Measurements from ENCODE around the gene ZNF672.
"Not testable (repeated sequence)": the region's sequence is repeated elsewhere in the genome, so short reads cannot be mapped to it uniquely, and the experiment has no call there.

ZNF672 gene
- 21.9 to 31.6 (median 28.5) reads per million in 4 donors for total RNA-seq

- DNase-seq = peak; percentile 89 to 96 (median 91)
Measured at GRCh38 chr1:248837781-248838356, at the start of gene ZNF672. Gene ZNF672, plus strand, starts transcription at chr1:248838224. Its CDS starts 9,051 bp downstream, at chr1:248847275.

DNA sequence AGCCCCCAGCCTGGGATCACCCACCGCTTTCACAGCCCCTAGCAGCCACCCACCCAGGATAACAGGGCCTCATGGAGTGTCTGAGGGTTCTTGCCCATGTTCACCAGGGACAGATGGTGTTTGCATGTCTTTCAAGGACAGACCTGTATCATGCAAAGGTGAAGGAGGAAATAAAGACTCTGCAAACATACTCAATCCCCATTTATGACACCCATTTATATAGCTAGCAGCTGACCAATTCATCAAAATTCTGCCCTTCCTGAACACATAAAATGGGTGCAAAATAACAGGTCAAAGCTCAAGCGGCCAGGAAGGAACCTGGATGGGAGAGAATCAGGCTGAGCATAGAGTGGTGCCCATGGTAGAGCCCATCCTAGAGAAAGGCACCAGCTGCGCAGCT lies 49.7 kb upstream of the ZNF672 start:
- no peak for DNase-seq

GRCh38 chr1:248789337-248789736 lies 48.7 kb upstream of the ZNF672 start:
- not testable (repeated sequence) for DNase-seq

- no peak for DNase-seq
Measured at GRCh38 chr1:248790456-248790855, 47.6 kb upstream of the ZNF672 start.

DNA sequence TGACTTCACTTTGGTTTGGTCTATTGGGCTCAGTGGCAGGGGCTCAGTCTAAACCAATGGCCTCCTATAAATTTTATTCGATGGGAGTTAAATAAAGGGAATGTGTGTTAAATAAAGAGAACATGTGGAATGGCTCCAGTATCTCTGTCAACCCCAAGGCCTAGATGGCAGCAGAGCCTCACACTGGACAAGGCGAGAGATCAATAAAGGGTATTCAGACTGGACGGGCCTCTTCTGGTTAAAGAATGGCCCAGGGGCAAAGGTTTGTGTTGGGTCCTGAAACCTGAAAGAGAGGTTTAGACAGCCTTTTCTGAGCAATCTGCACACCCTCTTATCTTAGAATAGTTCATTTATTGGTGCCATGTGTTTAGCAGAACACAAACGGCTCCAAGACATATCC lies 47.0 kb upstream of the ZNF672 start:
- DNase-seq = no peak

DNA sequence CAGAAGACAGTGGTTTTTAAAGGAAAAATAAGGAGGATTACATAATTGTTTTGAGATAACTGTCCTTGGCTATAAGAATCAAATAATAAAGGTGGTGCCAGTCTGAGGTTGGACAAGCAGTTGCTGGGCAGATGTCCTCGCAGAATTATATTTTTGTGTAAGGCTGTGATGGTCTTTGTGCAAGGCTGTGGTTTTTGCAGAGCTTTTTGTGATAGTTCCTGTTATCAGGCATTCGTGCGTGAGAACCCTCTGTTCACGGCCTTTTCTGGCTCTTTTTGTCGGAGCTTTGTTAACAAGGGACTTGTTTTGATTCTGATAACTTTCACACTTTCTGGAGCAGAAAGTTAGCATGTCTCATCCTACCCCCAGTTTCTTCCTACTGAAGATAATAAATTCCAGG lies 45.7 kb upstream of the ZNF672 start:
- no peak for DNase-seq

GRCh38 chr1:248793592-248793991 lies 44.4 kb upstream of the ZNF672 start:
- DNase-seq = peak in 1 of 5 donors; percentile 83

GRCh38 chr1:248794663-248795062 lies 43.4 kb upstream of the ZNF672 start:
- DNase-seq = not testable (repeated sequence)

DNA sequence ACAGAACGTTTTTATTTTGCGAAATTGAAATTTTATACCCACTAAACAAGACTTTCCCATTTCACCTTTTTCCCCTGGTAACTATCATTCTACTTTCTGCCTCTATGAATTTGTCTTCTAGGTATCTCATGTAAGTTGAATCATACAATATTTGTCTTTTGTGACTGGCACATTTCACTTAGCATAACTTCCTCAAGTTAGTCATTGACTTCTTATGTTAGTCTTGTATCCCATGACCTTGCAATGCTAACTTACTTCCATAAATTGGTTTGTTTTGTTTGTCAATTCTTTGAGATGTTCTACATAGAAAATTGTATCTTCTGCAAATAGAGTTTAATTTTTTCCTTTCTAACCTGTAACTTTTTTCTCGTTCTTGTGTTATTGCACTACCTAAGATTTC lies 39.2 kb upstream of the ZNF672 start:
- no peak for DNase-seq

DNA sequence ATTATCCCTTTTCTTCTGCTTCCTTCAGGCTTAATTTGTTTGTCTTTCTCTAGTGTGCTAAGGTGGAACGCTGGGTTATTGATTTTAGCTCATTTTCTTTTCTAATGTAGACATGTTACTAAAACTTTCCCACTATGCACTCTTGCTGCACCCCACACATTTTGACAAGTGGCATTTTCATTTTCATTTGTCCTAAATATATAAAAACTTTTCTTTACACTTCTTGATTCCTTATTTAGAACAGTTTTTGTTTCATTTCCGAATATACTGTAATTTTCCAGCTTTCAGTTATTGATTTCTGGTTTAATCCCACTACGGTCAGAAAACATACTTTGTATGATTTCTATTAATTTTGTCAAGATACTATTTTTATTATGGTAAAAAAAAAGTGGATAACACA lies 37.6 kb upstream of the ZNF672 start:
- no peak for DNase-seq

GRCh38 chr1:248802454-248802853 lies 35.6 kb upstream of the ZNF672 start:
- DNase-seq = no peak

- DNase-seq = not testable (repeated sequence)
Measured at GRCh38 chr1:248803501-248803900, 34.5 kb upstream of the ZNF672 start.

- no peak for DNase-seq
Measured at GRCh38 chr1:248804771-248805681, 33.0 kb upstream of the ZNF672 start.

DNA sequence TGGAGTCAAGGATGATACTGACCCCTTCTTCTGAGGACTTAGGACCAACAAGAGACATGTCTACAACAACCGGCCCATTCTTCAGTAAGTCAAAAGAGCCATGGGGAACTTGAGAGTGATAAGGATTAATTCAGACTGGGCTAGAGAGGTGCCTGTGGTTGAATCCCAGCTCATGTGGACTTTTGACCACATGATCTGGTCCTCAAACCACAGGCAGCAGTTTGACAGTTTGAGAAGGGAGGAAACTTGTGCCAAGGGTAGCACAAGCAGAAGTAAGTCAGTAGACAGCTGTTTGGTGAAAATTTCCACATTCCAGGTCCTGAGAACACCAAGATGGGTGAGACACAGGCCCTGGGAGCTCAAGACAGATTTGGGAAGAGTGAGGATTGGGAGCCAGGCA lies 32.1 kb upstream of the ZNF672 start:
- no peak for DNase-seq

DNA sequence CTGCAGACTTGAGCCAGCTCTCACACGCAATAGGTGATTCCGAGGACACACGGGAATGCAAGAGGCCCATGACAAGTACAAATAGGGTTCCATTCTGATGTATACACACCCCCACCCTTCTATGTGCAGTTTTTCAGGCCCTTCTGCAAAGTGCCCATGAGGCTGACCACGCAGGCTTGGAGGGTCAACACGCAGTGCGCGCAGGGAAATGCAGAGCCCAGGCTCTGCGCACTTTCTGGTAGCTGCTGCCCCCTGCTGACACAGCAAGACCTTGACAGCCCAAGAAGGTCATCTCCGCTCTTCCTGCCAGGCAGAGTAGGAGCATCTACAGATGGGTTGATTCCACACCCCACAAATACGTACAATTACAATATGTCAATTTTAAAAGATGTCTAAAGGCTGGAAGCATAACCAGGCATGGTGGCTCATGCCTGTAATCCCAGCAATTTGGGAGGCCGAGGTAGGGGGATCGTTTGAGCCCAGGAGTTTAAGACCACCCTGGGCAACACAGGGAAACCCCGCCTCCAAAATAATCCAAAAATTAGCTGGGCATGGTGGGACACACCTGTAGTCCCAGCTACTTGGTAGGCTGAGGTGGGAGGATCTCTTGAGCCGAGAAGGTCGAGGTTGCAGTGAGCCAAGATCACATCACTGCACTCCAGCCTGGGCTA lies 30.8 kb upstream of the ZNF672 start:
- peak in 4 of 5 donors; percentile 29 to 50 (median 38) for DNase-seq

GRCh38 chr1:248808876-248809275 lies 29.1 kb upstream of the ZNF672 start:
- no peak for DNase-seq

- DNase-seq = no peak
Measured at GRCh38 chr1:248810000-248810726, 27.9 kb upstream of the ZNF672 start.

DNA sequence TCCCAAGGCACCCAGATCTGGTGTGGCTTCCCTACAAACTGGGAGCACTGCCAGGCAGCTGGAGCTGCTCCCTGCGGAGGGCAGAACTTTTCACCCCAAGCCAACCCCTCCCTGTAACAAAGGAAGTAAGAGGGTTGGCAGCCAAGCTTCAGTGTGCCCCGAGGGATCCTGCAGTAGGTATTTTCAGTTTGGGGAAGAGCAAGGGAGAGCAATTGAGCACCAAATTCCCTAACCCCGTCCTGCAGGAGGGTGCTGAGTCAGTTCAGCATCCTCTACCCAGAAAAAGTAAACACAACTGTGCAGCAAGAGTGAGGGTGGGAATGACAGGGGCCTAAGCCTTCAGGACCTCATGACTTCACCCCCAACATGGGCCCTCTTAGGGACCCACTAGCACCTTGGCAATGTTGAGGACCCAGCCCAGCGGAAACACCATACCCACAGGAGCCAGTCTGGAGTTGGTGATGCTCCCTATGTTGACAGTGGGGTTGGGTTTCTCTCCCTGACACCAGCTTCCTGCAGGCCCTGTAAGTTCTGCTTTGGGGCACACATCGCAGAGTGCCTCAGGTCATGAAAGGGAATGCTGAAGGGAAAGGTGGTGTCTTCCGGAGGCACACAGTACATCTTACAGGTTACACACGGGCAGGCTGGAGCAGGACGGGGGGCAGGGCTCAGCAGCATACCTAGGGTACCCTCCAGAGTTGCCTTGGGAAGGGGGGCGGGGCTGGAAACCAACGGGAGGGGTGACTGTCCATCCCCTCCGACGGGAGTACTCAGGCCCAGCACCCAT lies 27.1 kb upstream of the ZNF672 start:
- DNase-seq = no peak

GRCh38 chr1:248811514-248812490 lies 26.2 kb upstream of the ZNF672 start:
- no peak for DNase-seq

GRCh38 chr1:248812736-248813425 lies 25.1 kb upstream of the ZNF672 start:
- no peak for DNase-seq

Measured in T-helper 1 cell (primary cell).